Nephron progenitor cell (in vitro differentiated cells): ENCODE results near the gene TSHZ2.
A peak's percentile ranks its signal among the peaks of the same experiment; 100 is the strongest.

Source experiments
- DNase-seq: peaks from one replicate; pipeline ENCODE4 v3.0.0; 2021
- H3K27ac Mint-ChIP-seq: 2 replicates; pipeline ENCODE4 v1.8.0; 2021; ENCODE audit warnings: mild to moderate bottlenecking, moderate library complexity, mixed read lengths
- H3K27me3 Mint-ChIP-seq: 2 replicates; pipeline ENCODE4 v1.8.0; 2021; ENCODE audit warnings: mild to moderate bottlenecking, low read depth, mixed read lengths; ENCODE audit not compliant: poor library complexity
- H3K36me3 Mint-ChIP-seq: 2 replicates; pipeline ENCODE4 v1.8.0; 2021; ENCODE audit warnings: low read depth, mixed read lengths
- H3K4me1 Mint-ChIP-seq: 2 replicates; pipeline ENCODE4 v1.8.0; 2021; ENCODE audit warnings: mixed read lengths
- H3K4me3 Mint-ChIP-seq: 2 replicates; pipeline ENCODE4 v1.8.0; 2021; ENCODE audit warnings: mild to moderate bottlenecking, moderate library complexity, mixed read lengths
- H3K9me3 Mint-ChIP-seq: 2 replicates; pipeline ENCODE4 v1.8.0; 2021; ENCODE audit warnings: mild to moderate bottlenecking, moderate library complexity, mixed read lengths
- TF ChIP-seq, protein P1 (sequence below): fragments of 200-600 bp; sonication (generic); IDR thresholded peaks from 2 replicates; pipeline ENCODE4 v1.5.0; 2021; ENCODE audit warnings: antibody characterized with exemption

TSHZ2 gene

DNA sequence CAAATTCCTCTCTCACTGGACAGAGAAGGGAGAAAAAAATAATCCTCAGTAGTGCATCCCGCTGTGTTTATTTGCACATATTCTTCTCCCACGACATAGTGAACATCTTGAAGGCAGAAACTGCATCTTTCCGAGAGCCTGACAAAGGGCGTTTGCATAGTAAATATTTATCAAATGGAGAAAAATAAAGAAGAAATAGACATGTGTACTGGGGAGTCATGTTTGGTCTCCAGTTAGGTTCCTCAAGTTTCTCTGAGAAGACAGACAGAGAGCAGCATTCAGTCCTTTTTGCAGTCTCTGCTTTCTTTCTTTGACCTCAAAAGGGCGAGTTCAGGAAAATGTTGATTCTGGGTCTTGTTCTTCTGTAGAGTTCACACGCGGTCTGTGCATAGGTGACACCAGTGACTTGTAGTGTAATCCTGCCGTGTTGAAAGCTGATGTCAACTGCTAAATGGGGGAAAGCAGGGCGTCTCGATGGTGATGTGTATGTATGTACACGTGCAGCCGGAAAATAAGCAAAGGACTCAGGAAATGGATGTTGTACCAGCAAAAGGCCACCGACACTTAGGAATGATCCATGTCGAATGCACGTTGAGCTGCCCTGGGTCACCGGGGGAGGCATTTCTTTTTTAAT, 335.9 kb downstream of the TSHZ2 start:
- Mint-ChIP-seq H3K9me3 (peaks cover 11% of the 10 kb centered on the region), H3K27ac (peak overlapping the region; percentile 49), H3K4me1 (peaks cover 21% of the 10 kb centered on the region), H3K27me3 (no peaks in the 10 kb centered on the region), H3K4me3 (no peak overlapping the region), H3K36me3 (peaks cover 29% of the 10 kb centered on the region)
- TF ChIP-seq, protein P1, sequence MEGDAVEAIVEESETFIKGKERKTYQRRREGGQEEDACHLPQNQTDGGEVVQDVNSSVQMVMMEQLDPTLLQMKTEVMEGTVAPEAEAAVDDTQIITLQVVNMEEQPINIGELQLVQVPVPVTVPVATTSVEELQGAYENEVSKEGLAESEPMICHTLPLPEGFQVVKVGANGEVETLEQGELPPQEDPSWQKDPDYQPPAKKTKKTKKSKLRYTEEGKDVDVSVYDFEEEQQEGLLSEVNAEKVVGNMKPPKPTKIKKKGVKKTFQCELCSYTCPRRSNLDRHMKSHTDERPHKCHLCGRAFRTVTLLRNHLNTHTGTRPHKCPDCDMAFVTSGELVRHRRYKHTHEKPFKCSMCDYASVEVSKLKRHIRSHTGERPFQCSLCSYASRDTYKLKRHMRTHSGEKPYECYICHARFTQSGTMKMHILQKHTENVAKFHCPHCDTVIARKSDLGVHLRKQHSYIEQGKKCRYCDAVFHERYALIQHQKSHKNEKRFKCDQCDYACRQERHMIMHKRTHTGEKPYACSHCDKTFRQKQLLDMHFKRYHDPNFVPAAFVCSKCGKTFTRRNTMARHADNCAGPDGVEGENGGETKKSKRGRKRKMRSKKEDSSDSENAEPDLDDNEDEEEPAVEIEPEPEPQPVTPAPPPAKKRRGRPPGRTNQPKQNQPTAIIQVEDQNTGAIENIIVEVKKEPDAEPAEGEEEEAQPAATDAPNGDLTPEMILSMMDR: no peak
- DNase-seq: no peak

DNA sequence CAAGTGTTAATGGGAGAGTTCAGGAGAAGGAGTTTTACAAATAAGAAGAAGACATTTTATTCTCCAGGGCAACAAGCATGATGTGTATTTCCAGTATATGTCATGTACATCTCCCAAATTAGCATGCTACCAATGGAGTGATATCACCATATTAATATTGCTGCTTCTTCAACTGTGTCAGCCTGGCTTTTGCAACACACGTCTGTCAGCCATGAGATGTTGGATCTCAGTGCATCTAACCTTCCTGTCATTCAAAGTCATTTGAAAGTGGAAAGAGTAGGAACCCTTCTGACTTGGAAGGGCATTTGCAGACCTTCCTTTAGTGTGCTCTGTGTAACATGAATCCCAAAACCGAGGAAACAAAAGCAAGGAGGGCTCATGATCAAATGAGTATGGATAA, 337.4 kb downstream of the TSHZ2 start:
- H3K36me3 Mint-ChIP-seq: peaks cover 25% of the 10 kb centered on the region
- H3K27ac Mint-ChIP-seq: no peak overlapping the region
- TF ChIP-seq, protein P1: no peak
- H3K9me3 Mint-ChIP-seq: peaks cover 11% of the 10 kb centered on the region
- no peak overlapping the region for H3K4me3 Mint-ChIP-seq
- H3K27me3 Mint-ChIP-seq: no peaks in the 10 kb centered on the region
- no peak for DNase-seq
- H3K4me1 Mint-ChIP-seq: peaks cover 21% of the 10 kb centered on the region

DNA sequence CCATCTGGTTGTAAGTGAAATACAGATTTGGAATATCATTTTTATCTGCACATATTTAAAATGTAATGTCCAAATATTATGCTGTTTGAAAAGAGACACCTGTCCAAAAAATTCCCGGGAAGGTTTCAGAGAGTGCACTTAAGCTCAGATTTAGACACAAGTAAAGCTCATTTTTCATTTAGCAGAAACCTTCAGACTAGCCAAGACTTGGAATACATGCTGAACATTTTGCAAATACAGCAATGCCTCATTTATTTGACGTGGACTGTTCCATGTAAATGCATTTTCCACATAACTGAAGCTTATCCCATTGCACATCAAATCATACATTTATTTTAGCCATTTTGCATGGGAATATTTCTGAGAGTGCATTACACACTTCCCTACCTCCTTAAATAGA, 340.8 kb downstream of the TSHZ2 start:
- Mint-ChIP-seq H3K36me3 (peaks cover 32% of the 10 kb centered on the region), H3K4me1 (peaks cover 15% of the 10 kb centered on the region), H3K27me3 (no peaks in the 10 kb centered on the region), H3K4me3 (no peak overlapping the region), H3K27ac (no peak overlapping the region), H3K9me3 (peaks cover 14% of the 10 kb centered on the region)
- no peak for DNase-seq
- TF ChIP-seq, protein P1: no peak

DNA sequence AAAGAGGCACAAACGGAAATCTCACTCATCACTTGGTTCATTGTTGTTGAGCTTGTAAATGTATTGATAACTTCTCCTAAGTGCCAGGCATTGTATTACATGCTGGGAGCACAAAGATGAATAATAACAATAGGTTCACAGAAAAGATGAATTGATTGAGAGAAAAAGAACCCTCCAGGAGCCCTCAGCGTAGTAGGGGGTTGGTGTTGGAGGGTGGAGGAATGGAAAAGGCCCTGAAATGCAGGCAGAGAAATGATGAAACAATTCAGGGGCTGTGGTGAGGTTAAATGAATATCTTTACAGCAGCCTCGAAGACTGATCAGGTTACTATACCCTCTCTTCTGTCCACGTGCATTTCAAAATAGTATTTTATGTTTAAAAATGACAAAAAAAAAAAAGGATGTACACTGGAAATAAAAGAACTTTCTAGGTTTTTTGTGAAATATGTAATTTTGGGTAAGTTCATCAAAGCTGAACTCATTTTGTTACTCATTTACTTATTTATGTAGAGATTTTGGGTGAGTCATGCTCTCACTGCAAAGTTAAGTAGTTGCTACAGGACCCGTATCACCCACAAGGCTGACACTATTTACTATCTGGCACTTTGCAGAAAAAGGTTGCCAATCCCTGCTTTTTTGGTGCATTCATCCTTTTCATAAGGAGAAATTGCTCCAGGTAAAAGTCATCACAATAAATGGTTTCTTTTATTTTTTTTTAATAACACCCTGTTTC, 344.2 kb downstream of the TSHZ2 start:
- peaks cover 17% of the 10 kb centered on the region for H3K9me3 Mint-ChIP-seq
- TF ChIP-seq, protein P1: no peak
- H3K36me3 Mint-ChIP-seq: peaks cover 27% of the 10 kb centered on the region
- H3K27me3 Mint-ChIP-seq: peaks cover 2% of the 10 kb centered on the region
- no peak overlapping the region for H3K4me3 Mint-ChIP-seq
- no peak for DNase-seq
- H3K27ac Mint-ChIP-seq: no peak overlapping the region
- H3K4me1 Mint-ChIP-seq: peaks cover 6% of the 10 kb centered on the region

DNA sequence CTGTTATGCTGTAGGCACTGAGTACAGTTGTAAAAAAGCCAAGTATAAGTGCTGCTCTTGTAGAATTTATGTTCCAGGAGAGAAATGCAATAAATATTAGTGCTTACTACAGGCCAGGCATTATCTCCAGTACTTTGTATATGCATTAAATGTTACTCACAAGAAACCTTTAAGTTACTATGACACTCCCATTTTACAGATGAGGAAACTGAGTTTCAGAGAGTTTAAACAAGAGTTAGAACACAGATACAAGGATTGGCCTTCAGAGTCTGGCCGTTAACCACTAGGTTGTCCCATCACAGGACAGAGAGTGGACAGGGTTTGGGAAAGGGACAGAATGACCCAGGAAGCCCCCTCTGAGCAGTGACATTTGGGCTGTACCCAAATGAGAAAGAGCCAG, 347.0 kb downstream of the TSHZ2 start:
- TF ChIP-seq, protein P1: no peak
- Mint-ChIP-seq H3K27me3 (peaks cover 2% of the 10 kb centered on the region), H3K4me1 (peaks cover 6% of the 10 kb centered on the region), H3K27ac (no peak overlapping the region), H3K9me3 (peaks cover 17% of the 10 kb centered on the region), H3K4me3 (no peak overlapping the region), H3K36me3 (peaks cover 31% of the 10 kb centered on the region)
- DNase-seq: no peak

DNA sequence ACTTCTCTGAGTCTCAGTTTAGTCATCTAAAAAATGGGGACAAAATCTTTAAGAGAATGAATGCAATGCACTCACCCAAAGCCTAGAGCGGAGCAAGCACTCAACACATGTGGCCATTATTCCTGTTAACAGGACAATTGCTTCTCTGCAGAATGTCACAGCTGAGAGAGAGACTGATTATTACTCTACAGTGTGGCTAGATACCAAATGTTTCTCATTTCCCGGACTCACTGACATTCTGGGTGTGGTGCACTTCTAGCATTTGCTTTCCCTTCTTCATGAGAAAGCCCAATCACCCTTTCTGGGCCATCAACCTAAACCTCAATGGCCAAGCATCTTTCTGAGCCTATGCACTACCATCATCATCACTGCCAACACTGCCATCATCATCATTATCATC, 347.6 kb downstream of the TSHZ2 start:
- Mint-ChIP-seq H3K27me3 (peaks cover 2% of the 10 kb centered on the region), H3K27ac (no peak overlapping the region), H3K9me3 (peaks cover 17% of the 10 kb centered on the region), H3K36me3 (peaks cover 36% of the 10 kb centered on the region), H3K4me3 (no peak overlapping the region), H3K4me1 (peaks cover 6% of the 10 kb centered on the region)
- TF ChIP-seq, protein P1: no peak
- DNase-seq: no peak
